ENCODE measurements around the gene EIF6. TPM values are rescaled to one million over a fixed set of nuclear protein-coding genes. Genes with fewer than 3 reads are reported as not detected.
"Not testable (repeated sequence)": the region's sequence is repeated elsewhere in the genome, so short reads cannot be mapped to it uniquely, and the experiment has no call there.

EIF6 gene
- total RNA-seq, 1 donor from 2014 or later, result 271 TPM

- no peak overlapping the region for H2AFZ ChIP-seq (ENCODE audit: low read depth, low read length)
- H3K4me1 ChIP-seq (ENCODE audit: insufficient read depth, low read length), result peaks cover 12% of the 10 kb centered on the region
- H3K36me3 Mint-ChIP-seq (ENCODE audit: low read depth, unreplicated experiment), result peaks cover 9% of the 10 kb centered on the region
- no peak overlapping the region for H3K27ac Mint-ChIP-seq (ENCODE audit: unreplicated experiment)
- no peaks in the 10 kb centered on the region for H3K79me2 ChIP-seq (ENCODE audit: insufficient read depth, low read length)
- no peak for FAIRE-seq
- peaks cover 4% of the 10 kb centered on the region for H3K4me1 Mint-ChIP-seq (ENCODE audit: low read depth, unreplicated experiment)
- no peaks in the 10 kb centered on the region for H3K9me3 ChIP-seq (ENCODE audit: insufficient read depth, low read depth, low read length)
- no peak overlapping the region for H3K4me2 ChIP-seq (ENCODE audit: low read length)
- no peaks in the 10 kb centered on the region for H3K36me3 ChIP-seq (ENCODE audit: insufficient read depth, low read length)
- no peak for TF ChIP-seq EZH2 (IDR thresholded peaks at IDR 0.05; ENCODE audit: insufficient read depth, low read length)
- TF ChIP-seq CTCF (IDR thresholded peaks at IDR 0.05; ENCODE audit: insufficient read depth, low read depth, low read length), result no peak
- H3K4me3 ChIP-seq (ENCODE audit: insufficient read depth, low read depth, low read length), result no peak overlapping the region
- no peaks in the 10 kb centered on the region for H3K9me3 Mint-ChIP-seq (ENCODE audit: unreplicated experiment)
- no peak overlapping the region for H3K27ac ChIP-seq (ENCODE audit: low read depth, low read length)
- H3K9ac ChIP-seq (ENCODE audit: low read length), result no peak overlapping the region
- H3K4me3 Mint-ChIP-seq (ENCODE audit: unreplicated experiment), result no peak overlapping the region
- DNase-seq (ENCODE audit: low read depth), result no peak
- no peaks in the 10 kb centered on the region for H3K27me3 ChIP-seq (ENCODE audit: insufficient read depth, low read length)
- H4K20me1 ChIP-seq (ENCODE audit: insufficient read depth, low read length), result no peaks in the 10 kb centered on the region
- H3K27me3 Mint-ChIP-seq (ENCODE audit: low read depth, unreplicated experiment), result peaks cover 2% of the 10 kb centered on the region
Observed at GRCh38 chr20:35253010-35253409, 31.6 kb downstream of the EIF6 start.

GRCh38 chr20:35252598-35252997 lies 32.0 kb downstream of the EIF6 start:
- FAIRE-seq; H3K36me3 Mint-ChIP-seq (ENCODE audit: low read depth, unreplicated experiment); H3K36me3 ChIP-seq (ENCODE audit: insufficient read depth, low read length); DNase-seq (ENCODE audit: low read depth); H3K27ac ChIP-seq (ENCODE audit: low read depth, low read length); H3K4me2 ChIP-seq (ENCODE audit: low read length); H3K9me3 Mint-ChIP-seq (ENCODE audit: unreplicated experiment); H3K9ac ChIP-seq (ENCODE audit: low read length); H3K27ac Mint-ChIP-seq (ENCODE audit: unreplicated experiment); H4K20me1 ChIP-seq (ENCODE audit: insufficient read depth, low read length); H3K4me1 ChIP-seq (ENCODE audit: insufficient read depth, low read length); H3K27me3 ChIP-seq (ENCODE audit: insufficient read depth, low read length); H3K27me3 Mint-ChIP-seq (ENCODE audit: low read depth, unreplicated experiment); H3K4me1 Mint-ChIP-seq (ENCODE audit: low read depth, unreplicated experiment); H3K4me3 ChIP-seq (ENCODE audit: insufficient read depth, low read depth, low read length); H3K79me2 ChIP-seq (ENCODE audit: insufficient read depth, low read length); H3K9me3 ChIP-seq (ENCODE audit: insufficient read depth, low read depth, low read length); H3K4me3 Mint-ChIP-seq (ENCODE audit: unreplicated experiment); H2AFZ ChIP-seq (ENCODE audit: low read depth, low read length): not testable (repeated sequence)

- Histone ChIP-seq H3K9ac (ENCODE audit: low read length) (no peak overlapping the region), H2AFZ (ENCODE audit: low read depth, low read length) (no peak overlapping the region), H4K20me1 (ENCODE audit: insufficient read depth, low read length) (no peaks in the 10 kb centered on the region), H3K36me3 (ENCODE audit: insufficient read depth, low read length) (no peaks in the 10 kb centered on the region), H3K27ac (ENCODE audit: low read depth, low read length) (no peak overlapping the region), H3K4me1 (ENCODE audit: insufficient read depth, low read length) (peaks cover 3% of the 10 kb centered on the region), H3K27me3 (ENCODE audit: insufficient read depth, low read length) (no peaks in the 10 kb centered on the region), H3K4me2 (ENCODE audit: low read length) (no peak overlapping the region), H3K9me3 (ENCODE audit: insufficient read depth, low read depth, low read length) (no peaks in the 10 kb centered on the region), H3K79me2 (ENCODE audit: insufficient read depth, low read length) (no peaks in the 10 kb centered on the region), H3K4me3 (ENCODE audit: insufficient read depth, low read depth, low read length) (no peak overlapping the region)
- Mint-ChIP-seq H3K4me1 (ENCODE audit: low read depth, unreplicated experiment) (peaks cover 4% of the 10 kb centered on the region), H3K27me3 (ENCODE audit: low read depth, unreplicated experiment) (peaks cover 2% of the 10 kb centered on the region), H3K9me3 (ENCODE audit: unreplicated experiment) (peaks cover 2% of the 10 kb centered on the region), H3K27ac (ENCODE audit: unreplicated experiment) (no peak overlapping the region), H3K4me3 (ENCODE audit: unreplicated experiment) (no peak overlapping the region), H3K36me3 (ENCODE audit: low read depth, unreplicated experiment) (peaks cover 12% of the 10 kb centered on the region)
- FAIRE-seq, result no peak
- TF ChIP-seq EZH2 (IDR thresholded peaks at IDR 0.05; ENCODE audit: insufficient read depth, low read length) (no peak), CTCF (IDR thresholded peaks at IDR 0.05; ENCODE audit: insufficient read depth, low read depth, low read length) (no peak)
- DNase-seq (ENCODE audit: low read depth), result no peak
Observed at GRCh38 chr20:35252037-35252461, 32.5 kb downstream of the EIF6 start.
